Measurements from ENCODE around the gene SH2D1A.

DNA sequence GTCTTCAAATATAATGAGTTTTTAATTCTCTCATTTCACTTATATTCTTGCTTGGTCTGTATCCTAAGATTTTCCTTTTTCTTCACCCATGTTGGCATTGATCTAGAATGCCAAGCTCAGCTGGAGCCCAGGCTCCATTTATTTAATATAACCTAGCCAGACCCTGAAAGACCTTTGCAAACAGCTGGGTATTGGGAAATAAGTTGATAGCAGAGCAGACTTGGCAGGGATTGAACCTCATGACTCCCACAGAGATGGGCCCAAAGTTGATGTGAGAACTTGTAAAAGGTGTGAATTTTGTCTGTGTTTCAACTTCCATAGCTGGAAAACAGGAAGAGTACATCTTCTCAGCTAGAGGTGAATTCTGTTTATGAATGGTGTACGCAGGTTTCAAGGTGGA is 59.5 kb downstream of the SH2D1A start:
- TF ChIP-seq, protein P1, sequence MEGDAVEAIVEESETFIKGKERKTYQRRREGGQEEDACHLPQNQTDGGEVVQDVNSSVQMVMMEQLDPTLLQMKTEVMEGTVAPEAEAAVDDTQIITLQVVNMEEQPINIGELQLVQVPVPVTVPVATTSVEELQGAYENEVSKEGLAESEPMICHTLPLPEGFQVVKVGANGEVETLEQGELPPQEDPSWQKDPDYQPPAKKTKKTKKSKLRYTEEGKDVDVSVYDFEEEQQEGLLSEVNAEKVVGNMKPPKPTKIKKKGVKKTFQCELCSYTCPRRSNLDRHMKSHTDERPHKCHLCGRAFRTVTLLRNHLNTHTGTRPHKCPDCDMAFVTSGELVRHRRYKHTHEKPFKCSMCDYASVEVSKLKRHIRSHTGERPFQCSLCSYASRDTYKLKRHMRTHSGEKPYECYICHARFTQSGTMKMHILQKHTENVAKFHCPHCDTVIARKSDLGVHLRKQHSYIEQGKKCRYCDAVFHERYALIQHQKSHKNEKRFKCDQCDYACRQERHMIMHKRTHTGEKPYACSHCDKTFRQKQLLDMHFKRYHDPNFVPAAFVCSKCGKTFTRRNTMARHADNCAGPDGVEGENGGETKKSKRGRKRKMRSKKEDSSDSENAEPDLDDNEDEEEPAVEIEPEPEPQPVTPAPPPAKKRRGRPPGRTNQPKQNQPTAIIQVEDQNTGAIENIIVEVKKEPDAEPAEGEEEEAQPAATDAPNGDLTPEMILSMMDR (IDR thresholded peaks at IDR 0.05) = no peak
- TF ChIP-seq POLR2A (IDR thresholded peaks at IDR 0.05) (no peak), EP300 (IDR thresholded peaks at IDR 0.05; ENCODE audit: low read depth) (no peak), POLR2AphosphoS5 (IDR thresholded peaks at IDR 0.05) (no peak)
